Measurements from ENCODE around the gene TMC8. TPM values are rescaled to one million over a fixed set of nuclear protein-coding genes. Genes with fewer than 3 reads are reported as not detected.

TMC8 gene
- total and polyA plus RNA-seq, 2 of the 8 experiments (the other 6 are each of a cell fraction or from before 2014, with no cell fraction given), result 1.00 to 2.8 TPM

- no peak overlapping the region for H2AK5ac ChIP-seq (ENCODE audit: low read depth, low read length)
- H3K9me3 ChIP-seq (ENCODE audit: insufficient read depth in 2 of 2, low read depth in 1 of 2, low read length in 1 of 2), result no peaks in the 10 kb centered on the region
- no peaks in the 10 kb centered on the region for H3K79me2 ChIP-seq (ENCODE audit: control insufficient read depth in 1 of 2, insufficient read depth in 2 of 2, low read length in 2 of 2)
- peaks cover 3% of the 10 kb centered on the region for H3K79me1 ChIP-seq (ENCODE audit: low read depth, low read length)
- no peak overlapping the region for H3K18ac ChIP-seq (ENCODE audit: extremely low read depth, low read length)
- H4K8ac ChIP-seq (ENCODE audit: extremely low read depth, insufficient read depth, low read length), result no peak overlapping the region; the same call in 1 of the 2 replicates
- DNase-seq (ENCODE audit: low read depth in 1 of 2, low spot score in 2 of 2) (no peak), FAIRE-seq (no peak)
- H4K5ac ChIP-seq (ENCODE audit: insufficient read length, low read depth, low read length), result no peak overlapping the region
- H2BK20ac ChIP-seq (ENCODE audit: low read length), result no peak overlapping the region
- H3K56ac ChIP-seq (replicated peaks; ENCODE audit: insufficient read length, low read depth, low read length), result no peak overlapping the region
- no peak overlapping the region for H2BK120ac ChIP-seq (replicated peaks; ENCODE audit: low read depth, low read length)
- ChIA-PET CTCF (ENCODE audit: partially characterized antibody) (interaction anchor here (1.2 to 11.4 kb wide), 3 partner anchors 9 to 54 kb away, joined by 4 to 122 read pairs (median 4); no protein-coding TSS in a partner anchor), POLR2A (ENCODE audit: partially characterized antibody) (interaction anchor here (1.2 to 2.5 kb wide), 3 partner anchors 9 to 17 kb away, joined by 4 to 6 read pairs (median 5); partner anchors contain the start of gene TMC8)
- H4K20me1 ChIP-seq (replicated peaks in 1 of 2; ENCODE audit: control insufficient read depth in 1 of 2, insufficient read depth in 2 of 2, low read length in 2 of 2), result peaks cover 4 to 21% of the 10 kb centered on the region in 2 experiments
- H3K4me2 ChIP-seq (ENCODE audit: insufficient read depth in 1 of 2, low read depth in 2 of 2, low read length in 2 of 2), result no peak overlapping the region
- no peak overlapping the region for H3K4ac ChIP-seq (replicated peaks; ENCODE audit: insufficient read length, low read depth, low read length)
- no peak overlapping the region for H3K23ac ChIP-seq (ENCODE audit: insufficient read length)
- TF ChIP-seq TAF1 (IDR thresholded peaks at IDR 0.05; ENCODE audit: low read depth, low read length), result no peak
- TF ChIP-seq ASH2L (IDR thresholded peaks at IDR 0.05; ENCODE audit: low read length), result no peak
- no peak for TF ChIP-seq CTBP2 (IDR thresholded peaks at IDR 0.05; ENCODE audit: borderline replicate concordance, insufficient read depth, insufficient read length, low read length)
- TF ChIP-seq BRCA1 (IDR thresholded peaks at IDR 0.05; ENCODE audit: low read depth, low read length), result no peak
- TF ChIP-seq CHD1 (IDR thresholded peaks at IDR 0.05; ENCODE audit: low read depth, low read length), result no peak
- no peak for TF ChIP-seq NANOG (IDR thresholded peaks at IDR 0.05; ENCODE audit: insufficient read depth, low read depth, low read length, poor library complexity, severe bottlenecking)
- no peak for TF ChIP-seq CTCF (IDR thresholded peaks at IDR 0.05; ENCODE audit: control extremely low read depth in 1 of 3, insufficient read depth in 1 of 3, low read depth in 1 of 3, low read length in 3 of 3)
- TF ChIP-seq CREB1 (IDR thresholded peaks at IDR 0.05), result no peak
- H3K27ac ChIP-seq (ENCODE audit: low read depth, low read length), result no peak overlapping the region
- H2AFZ ChIP-seq (ENCODE audit: low read length), result no peak overlapping the region
- no peak overlapping the region for H3K9ac ChIP-seq (replicated peaks in 1 of 4; ENCODE audit: extremely low read depth in 1 of 4, low read depth in 3 of 4, low read length in 3 of 4)
- H4K91ac ChIP-seq (replicated peaks; ENCODE audit: insufficient read length, low read length), result no peak overlapping the region
- peaks cover 7% of the 10 kb centered on the region; the same call in 1 of the 2 replicates for H3K23me2 ChIP-seq (ENCODE audit: low read depth, low read length)
- no peak overlapping the region for H2BK12ac ChIP-seq (ENCODE audit: low read depth, low read length)
- H3K4me1 ChIP-seq (replicated peaks in 1 of 4; ENCODE audit: control insufficient read depth in 3 of 4, insufficient read depth in 4 of 4, low read length in 3 of 4), result peaks cover 0 to 12% (median 7%) of the 10 kb centered on the region in 4 experiments; a peak in 6 of 7 replicates
- H3K36me3 ChIP-seq (ENCODE audit: control insufficient read depth in 2 of 4, insufficient read depth in 4 of 4, low read length in 3 of 4), result peaks cover 2 to 32% (median 13%) of the 10 kb centered on the region in 4 experiments; a peak in 5 of 8 replicates
- no peak overlapping the region for H3K4me3 ChIP-seq (ENCODE audit: extremely low read depth in 1 of 4, insufficient read depth in 2 of 4, low read depth in 3 of 4, low read length in 4 of 4)
- no peak overlapping the region for H2BK5ac ChIP-seq (ENCODE audit: low read depth, low read length)
- no peaks in the 10 kb centered on the region for H3K27me3 ChIP-seq (replicated peaks in 1 of 4; ENCODE audit: control insufficient read depth in 3 of 4, extremely low read depth in 1 of 4, insufficient read depth in 3 of 4, low read length in 3 of 4)
- no peak overlapping the region for H2BK15ac ChIP-seq (ENCODE audit: low read length)
- H3K14ac ChIP-seq (ENCODE audit: insufficient read length), result no peak overlapping the region
- 93% methylated on average over 19 of the region's 23 CpGs; no CpG with 5 or more reads in 1 of the 2 experiments for WGBS, 2 experiments (ENCODE audit: extremely low coverage in 1 of 2, insufficient coverage in 1 of 2, insufficient read length in 1 of 2, insufficient replicate concordance in 2 of 2, low coverage in 1 of 2, low lambda C conversion rate in 2 of 2, missing lambda C conversion rate in 1 of 2)
Observed at GRCh38 chr17:78122216-78122930, 8.2 kb upstream of the TMC8 start.

Measured in H1 (cell line).